ENCODE data around the gene SERPINE2.

Gene SERPINE2

GRCh38 chr2:223979730-223980396 lies 59.2 kb downstream of the SERPINE2 start:
- Histone ChIP-seq H3K36me3 (ENCODE audit: insufficient read depth) (no peaks in the 10 kb centered on the region), H3K27ac (no peak overlapping the region)

DNA sequence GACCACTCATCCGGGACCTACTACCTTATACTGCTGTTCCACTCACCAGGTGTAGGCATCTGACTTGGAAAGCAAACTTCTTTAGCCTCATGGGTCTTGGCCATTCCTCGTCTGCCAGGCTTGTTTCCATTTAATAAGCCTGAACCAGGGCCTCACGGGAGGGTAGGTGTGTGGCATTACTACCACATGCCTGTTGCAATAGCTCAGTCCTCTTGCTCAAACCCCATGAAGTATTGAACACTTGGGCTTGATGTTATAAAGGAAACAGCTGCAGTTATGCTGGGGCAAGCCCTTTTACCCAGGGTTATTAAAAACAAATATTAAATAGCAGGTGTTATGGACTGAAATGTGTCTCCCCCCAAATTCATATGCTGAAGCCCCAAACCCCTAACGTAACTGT lies 60.6 kb downstream of the SERPINE2 start:
- H4K20me1 ChIP-seq (ENCODE audit: insufficient read depth): no peaks in the 10 kb centered on the region
- no peaks in the 10 kb centered on the region for H3K4me1 ChIP-seq (ENCODE audit: low read depth, poor library complexity, severe bottlenecking)
- H2AFZ ChIP-seq (ENCODE audit: low read depth): no peak overlapping the region
- no peak overlapping the region for H3K4me2 ChIP-seq
- H3K36me3 ChIP-seq (ENCODE audit: insufficient read depth): no peaks in the 10 kb centered on the region
- no peaks in the 10 kb centered on the region for H3K79me2 ChIP-seq (ENCODE audit: insufficient read depth, low read depth)
- H3K4me3 ChIP-seq (IDR thresholded peaks at IDR 0.05; ENCODE audit: insufficient read depth, low read depth, low read length): no peak overlapping the region
- no peaks in the 10 kb centered on the region for H3K27me3 ChIP-seq (ENCODE audit: insufficient read depth, low read depth)
- no peak overlapping the region for H3K9ac ChIP-seq
- H3K27ac ChIP-seq: no peak overlapping the region
- TF ChIP-seq CTCF (conservative IDR thresholded peaks at IDR 0.05; ENCODE audit: low read depth, low read length): no peak

More at GRCh38 chr2:223979730-223980396, 59.2 kb downstream of the SERPINE2 start:
- H3K4me3 ChIP-seq (IDR thresholded peaks at IDR 0.05; ENCODE audit: insufficient read depth, low read depth, low read length): no peak overlapping the region
- TF ChIP-seq CTCF (conservative IDR thresholded peaks at IDR 0.05; ENCODE audit: low read depth, low read length): no peak
- no peak overlapping the region for H3K9ac ChIP-seq
- no peaks in the 10 kb centered on the region for H3K79me2 ChIP-seq (ENCODE audit: insufficient read depth, low read depth)
- no peaks in the 10 kb centered on the region for H3K4me1 ChIP-seq (ENCODE audit: low read depth, poor library complexity, severe bottlenecking)
- H4K20me1 ChIP-seq (ENCODE audit: insufficient read depth): no peaks in the 10 kb centered on the region
- H3K27me3 ChIP-seq (ENCODE audit: insufficient read depth, low read depth): no peaks in the 10 kb centered on the region
- H3K4me2 ChIP-seq: no peak overlapping the region
- H2AFZ ChIP-seq (ENCODE audit: low read depth): no peak overlapping the region

DNA sequence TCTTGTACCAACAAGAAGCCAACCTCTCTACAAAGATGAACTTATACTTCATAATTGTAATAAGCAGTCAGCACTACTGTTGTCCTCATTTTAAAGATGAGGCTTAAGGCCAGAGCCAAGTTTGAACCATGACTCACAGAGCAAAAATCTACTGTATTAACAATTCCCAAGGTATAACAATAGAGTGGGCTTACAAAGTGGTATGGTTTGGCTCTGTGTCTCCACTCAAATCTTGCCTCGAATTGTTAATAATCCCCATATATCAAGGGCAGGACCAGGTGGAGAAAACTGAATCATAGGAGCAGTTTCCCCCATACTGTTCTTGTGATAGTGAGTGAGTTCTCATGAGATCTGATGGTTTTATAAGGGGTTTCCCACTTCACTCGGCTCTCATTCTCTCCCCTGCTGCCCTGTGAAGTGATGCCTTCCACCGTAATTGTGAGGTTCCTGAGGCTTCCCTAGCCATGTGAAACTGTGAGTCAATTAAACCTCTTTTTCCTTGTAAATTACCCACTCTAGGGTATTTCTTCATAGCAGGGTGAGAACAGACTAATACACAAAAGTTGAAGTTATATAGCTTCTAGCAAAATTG lies 62.4 kb downstream of the SERPINE2 start:
- Histone ChIP-seq H2AFZ (ENCODE audit: low read depth) (no peak overlapping the region), H3K4me2 (no peak overlapping the region), H3K9ac (no peak overlapping the region), H3K27ac (no peak overlapping the region), H3K79me2 (ENCODE audit: insufficient read depth, low read depth) (no peaks in the 10 kb centered on the region), H3K4me1 (ENCODE audit: low read depth, poor library complexity, severe bottlenecking) (no peaks in the 10 kb centered on the region), H4K20me1 (ENCODE audit: insufficient read depth) (no peaks in the 10 kb centered on the region), H3K4me3 (IDR thresholded peaks at IDR 0.05; ENCODE audit: insufficient read depth, low read depth, low read length) (no peak overlapping the region), H3K27me3 (ENCODE audit: insufficient read depth, low read depth) (no peaks in the 10 kb centered on the region), H3K36me3 (ENCODE audit: insufficient read depth) (no peaks in the 10 kb centered on the region)
- TF ChIP-seq CTCF (conservative IDR thresholded peaks at IDR 0.05; ENCODE audit: low read depth, low read length): no peak

DNA sequence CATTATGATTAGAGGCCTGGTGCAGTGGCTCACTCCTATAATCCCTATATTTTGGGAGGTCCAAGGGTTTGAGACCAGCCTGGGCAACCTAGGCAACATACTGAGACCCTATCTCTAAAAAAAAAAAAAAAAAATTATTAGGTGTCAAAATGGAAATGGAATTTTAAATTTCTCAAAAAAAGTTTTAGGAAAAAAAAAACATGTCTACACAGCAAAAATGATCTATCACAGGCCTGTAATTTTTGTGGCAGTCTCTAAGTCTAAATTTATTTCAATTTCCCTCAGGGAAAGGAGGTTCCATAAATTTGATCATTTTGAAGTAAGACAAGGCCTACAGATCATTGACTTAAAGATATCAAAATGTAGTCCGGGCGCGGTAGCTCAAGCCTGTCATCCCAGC lies 65.5 kb downstream of the SERPINE2 start:
- Histone ChIP-seq H3K79me2 (ENCODE audit: insufficient read depth, low read depth) (no peaks in the 10 kb centered on the region), H3K27ac (no peak overlapping the region), H4K20me1 (ENCODE audit: insufficient read depth) (no peaks in the 10 kb centered on the region), H2AFZ (ENCODE audit: low read depth) (no peak overlapping the region), H3K4me1 (ENCODE audit: low read depth, poor library complexity, severe bottlenecking) (no peaks in the 10 kb centered on the region), H3K4me2 (no peak overlapping the region), H3K27me3 (ENCODE audit: insufficient read depth, low read depth) (no peaks in the 10 kb centered on the region), H3K4me3 (IDR thresholded peaks at IDR 0.05; ENCODE audit: insufficient read depth, low read depth, low read length) (no peak overlapping the region), H3K36me3 (ENCODE audit: insufficient read depth) (no peaks in the 10 kb centered on the region), H3K9ac (no peak overlapping the region)
- TF ChIP-seq CTCF (conservative IDR thresholded peaks at IDR 0.05; ENCODE audit: low read depth, low read length): no peak

Measured in KMS-11 (cell line).